HG03342 (cell line): ENCODE measurements around the gene ADCY2.

Experiments
- ATAC-seq: cut with Tn5 transposase; IDR thresholded peaks from one replicate; pipeline ENCODE4 v1.9.1; 2021; ENCODE audit warnings: mild to moderate bottlenecking, moderate library complexity; ENCODE audit not compliant: unreplicated experiment

The ADCY2 gene

DNA sequence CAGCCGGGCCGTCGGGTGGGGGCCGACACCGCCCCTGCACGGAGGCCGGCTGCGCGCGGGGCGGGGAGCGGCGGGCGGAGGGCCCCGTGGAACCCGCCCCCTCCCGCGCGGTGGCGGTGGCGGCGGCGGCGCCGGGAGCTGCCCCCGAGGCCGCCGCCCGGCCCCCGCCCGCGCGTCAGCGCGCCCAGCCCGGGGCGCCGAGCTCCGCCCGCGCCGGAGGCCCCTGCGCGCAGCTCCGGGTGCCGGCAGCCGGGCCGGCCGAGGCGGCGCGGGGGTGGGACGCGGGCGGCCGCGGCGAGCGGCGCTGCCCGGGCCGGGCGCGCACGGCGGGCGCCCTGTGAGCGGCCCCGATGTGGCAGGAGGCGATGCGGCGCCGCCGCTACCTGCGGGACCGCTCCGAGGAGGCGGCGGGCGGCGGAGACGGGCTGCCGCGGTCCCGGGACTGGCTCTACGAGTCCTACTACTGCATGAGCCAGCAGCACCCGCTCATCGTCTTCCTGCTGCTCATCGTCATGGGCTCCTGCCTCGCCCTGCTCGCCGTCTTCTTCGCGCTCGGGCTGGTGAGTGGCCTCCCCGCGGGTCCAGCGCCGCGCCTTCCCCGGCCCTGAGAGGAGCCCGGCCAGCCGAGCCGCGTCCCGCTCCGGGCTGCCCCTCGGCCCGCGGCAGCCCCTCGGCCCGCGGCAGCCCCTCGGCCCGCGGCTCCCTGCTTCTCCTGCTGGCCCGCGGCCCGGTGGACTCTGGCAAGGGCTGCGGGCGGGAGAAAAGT is at the start of gene ADCY2:
ADCY2 (plus strand) TSS at position 192 of the 766 bp plus-strand sequence; CDS start at position 351, 159 bp downstream.
- no peak for ATAC-seq

DNA sequence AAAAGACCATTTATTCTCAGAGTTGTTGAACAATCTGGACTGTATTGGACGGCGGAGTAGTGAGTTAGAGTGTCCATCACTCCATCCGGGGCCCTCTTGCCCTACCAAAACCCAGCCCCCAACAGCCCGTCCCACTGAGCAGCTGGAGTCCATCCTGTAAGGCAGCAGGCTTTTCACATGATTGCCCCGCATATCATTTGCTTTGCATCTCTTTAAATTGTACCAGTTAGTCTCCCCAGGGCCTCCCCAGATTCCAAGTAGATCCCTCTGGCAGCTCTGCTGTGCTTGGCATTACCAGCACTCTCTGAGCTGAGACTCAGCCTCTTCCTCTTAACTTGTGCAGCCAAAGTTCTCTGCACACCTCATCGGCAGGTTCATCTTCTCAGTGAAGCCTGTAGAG is 48.6 kb upstream of the ADCY2 start:
- ATAC-seq: no peak

DNA sequence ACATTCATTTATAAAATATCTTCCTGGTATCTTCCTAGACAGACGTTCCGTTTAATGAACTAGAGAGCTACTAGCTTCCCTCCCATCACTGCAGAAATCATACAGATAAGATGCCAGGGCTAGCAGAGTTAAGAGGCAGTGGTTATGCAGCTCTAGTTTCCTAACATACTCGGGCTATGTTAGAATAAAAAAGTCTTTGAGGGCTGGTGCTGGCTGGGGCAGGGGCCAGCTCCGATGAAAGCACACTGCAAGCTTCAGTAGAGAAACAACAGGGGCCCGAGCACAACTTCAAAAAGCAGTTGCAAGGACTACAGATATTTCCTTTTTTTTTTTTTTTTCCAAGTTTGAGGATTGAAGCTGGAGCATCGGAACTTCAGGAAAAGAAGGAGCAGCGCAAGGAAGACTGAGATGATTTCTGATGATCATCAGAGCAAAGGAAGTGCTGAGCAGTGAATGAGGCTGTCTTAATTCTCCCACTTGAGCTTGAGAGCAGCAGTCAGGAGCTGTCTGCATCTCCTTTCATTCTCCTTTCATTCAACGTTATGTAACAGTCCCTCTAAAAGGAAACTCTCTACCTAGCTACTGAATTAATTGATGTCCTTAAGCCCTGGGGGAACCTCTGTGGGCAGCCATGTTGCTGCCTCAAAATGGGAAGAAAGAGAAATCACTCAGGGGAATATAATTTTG is 47.6 kb upstream of the ADCY2 start:
- no peak for ATAC-seq

- no peak for ATAC-seq
Measured at GRCh38 chr5:7361593-7361992, 34.3 kb upstream of the ADCY2 start.

DNA sequence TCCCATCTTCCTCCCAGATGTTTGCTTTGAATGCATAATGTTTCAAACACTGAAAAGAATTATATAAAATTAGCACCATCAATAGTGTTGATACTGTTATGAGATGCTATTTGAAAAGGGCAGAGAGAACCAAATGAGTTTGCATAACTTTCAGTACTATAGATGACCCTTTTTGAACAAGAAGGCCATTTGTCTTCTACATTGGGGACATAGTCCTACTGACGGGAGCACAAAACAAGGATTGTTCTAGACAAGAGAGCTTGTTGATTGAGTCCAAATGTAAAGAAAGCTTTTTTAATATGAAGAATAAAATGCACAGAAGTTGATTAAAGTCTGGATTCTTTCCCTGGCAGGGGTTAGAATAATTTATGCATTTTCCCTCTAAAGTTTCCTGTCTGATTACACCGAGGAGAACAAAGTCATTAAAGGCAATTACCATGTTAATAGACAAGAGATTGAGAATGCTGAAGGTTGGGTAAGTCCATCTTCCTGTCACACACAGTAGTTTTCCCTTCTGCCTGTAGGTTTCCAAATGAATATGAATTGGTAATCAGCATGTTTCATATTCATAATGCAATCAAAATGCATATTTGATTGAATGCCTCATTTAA is 32.8 kb upstream of the ADCY2 start:
- ATAC-seq: no peak

GRCh38 chr5:7364226-7364875 is 31.6 kb upstream of the ADCY2 start:
- ATAC-seq: no peak

DNA sequence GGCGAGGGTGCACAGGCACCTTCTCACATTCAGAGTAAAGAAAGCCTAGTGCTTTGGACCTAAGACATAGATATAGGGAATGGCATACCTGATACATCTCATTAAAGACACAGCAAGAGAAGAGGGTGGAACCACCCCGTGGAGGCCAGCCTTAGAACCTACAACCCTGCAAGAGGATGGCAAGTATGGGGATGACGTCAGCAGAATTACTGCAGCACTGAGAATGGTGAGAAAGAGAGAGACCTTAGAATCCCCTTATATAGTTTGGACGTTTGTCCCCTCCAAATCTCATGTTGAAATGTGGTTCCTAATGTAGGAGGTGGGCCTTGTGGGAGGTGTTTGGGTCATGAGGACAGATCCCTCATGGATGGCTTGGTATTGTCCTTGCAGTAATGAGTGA is 28.2 kb upstream of the ADCY2 start:
- no peak for ATAC-seq

GRCh38 chr5:7372399-7372798 is 23.5 kb upstream of the ADCY2 start:
- no peak for ATAC-seq

DNA sequence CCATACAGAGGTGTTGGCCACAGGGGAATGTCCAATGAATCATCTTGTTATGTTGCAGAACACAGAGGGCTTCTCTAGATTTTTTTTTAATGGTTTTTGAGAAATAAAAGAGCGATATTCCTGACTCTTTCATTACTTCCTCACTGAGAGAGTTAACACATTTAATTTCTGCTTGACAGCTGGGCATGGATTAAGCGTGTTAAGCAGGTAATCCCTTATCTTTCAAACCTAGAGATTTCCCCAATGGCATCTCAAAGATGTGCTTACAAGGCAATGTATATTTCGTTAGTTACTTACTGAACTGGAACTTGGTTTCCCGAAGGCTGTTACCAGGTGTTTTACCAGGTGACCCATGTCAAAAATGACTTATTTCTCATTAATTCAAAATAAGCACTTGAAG is 21.8 kb upstream of the ADCY2 start:
- no peak for ATAC-seq

- no peak for ATAC-seq
Measured at GRCh38 chr5:7375457-7375856, 20.5 kb upstream of the ADCY2 start.

- no peak for ATAC-seq
Measured at GRCh38 chr5:7376871-7377270, 19.1 kb upstream of the ADCY2 start.

DNA sequence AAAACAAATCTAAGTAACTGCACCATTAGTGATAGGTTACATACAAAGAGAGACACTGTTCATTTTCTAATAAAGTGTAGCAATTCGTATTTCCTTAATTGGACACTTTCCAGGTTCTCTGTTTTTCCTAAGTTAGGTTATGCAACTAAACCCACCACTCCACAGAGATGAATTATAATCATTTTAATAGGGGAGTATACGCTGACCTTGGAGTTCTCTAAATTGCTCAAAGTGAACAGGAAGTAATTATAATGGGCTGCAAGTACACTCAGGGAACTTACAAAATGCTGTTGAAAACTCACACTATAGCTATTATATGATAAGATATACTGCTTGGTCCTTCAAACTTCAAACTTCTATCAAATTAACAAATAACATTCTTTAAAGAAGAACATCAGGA is 18.2 kb upstream of the ADCY2 start:
- no peak for ATAC-seq

- no peak for ATAC-seq
Measured at GRCh38 chr5:7382588-7382987, 13.3 kb upstream of the ADCY2 start.

- no peak for ATAC-seq
Measured at GRCh38 chr5:7385681-7386080, 10.3 kb upstream of the ADCY2 start.

DNA sequence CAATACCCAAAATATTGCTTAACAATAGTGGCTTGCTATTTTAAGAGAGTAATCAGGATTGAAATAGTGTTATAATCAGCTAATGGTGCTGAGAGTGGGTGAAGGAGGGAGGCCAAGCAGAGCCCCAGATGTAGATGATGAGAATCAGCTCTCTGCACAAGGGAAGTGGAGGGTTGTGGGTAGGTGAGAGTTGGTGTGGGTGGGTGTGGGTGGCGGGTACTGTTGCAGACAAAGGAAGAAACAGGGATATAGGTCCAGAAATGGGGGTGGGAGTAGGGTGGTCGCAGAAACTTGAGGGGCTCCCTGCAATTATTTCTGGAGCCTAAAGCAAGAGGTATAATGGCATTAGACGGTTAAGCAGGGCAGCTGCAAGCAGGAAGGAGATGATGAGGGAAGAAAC is 7.4 kb upstream of the ADCY2 start:
- no peak for ATAC-seq

GRCh38 chr5:7391215-7391614 is 4.7 kb upstream of the ADCY2 start:
- no peak for ATAC-seq

- no peak for ATAC-seq
Measured at GRCh38 chr5:7391814-7392692, 3.9 kb upstream of the ADCY2 start.

DNA sequence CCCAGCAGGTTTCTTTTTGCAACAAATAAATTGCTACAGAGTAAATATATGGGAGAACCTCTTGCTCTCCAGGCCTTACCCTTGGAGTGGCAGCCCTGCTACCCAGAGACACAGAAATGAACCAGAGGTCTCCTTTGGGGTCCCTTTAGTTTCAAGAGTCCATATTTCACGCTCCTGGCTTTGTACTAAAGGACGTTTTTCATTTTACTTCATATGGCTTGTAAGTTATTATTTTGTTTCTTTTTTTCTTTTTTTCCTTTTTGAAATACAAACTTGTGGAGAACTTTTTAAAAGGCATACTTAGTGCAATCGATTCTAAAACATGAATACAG is 3.3 kb upstream of the ADCY2 start:
- no peak for ATAC-seq

DNA sequence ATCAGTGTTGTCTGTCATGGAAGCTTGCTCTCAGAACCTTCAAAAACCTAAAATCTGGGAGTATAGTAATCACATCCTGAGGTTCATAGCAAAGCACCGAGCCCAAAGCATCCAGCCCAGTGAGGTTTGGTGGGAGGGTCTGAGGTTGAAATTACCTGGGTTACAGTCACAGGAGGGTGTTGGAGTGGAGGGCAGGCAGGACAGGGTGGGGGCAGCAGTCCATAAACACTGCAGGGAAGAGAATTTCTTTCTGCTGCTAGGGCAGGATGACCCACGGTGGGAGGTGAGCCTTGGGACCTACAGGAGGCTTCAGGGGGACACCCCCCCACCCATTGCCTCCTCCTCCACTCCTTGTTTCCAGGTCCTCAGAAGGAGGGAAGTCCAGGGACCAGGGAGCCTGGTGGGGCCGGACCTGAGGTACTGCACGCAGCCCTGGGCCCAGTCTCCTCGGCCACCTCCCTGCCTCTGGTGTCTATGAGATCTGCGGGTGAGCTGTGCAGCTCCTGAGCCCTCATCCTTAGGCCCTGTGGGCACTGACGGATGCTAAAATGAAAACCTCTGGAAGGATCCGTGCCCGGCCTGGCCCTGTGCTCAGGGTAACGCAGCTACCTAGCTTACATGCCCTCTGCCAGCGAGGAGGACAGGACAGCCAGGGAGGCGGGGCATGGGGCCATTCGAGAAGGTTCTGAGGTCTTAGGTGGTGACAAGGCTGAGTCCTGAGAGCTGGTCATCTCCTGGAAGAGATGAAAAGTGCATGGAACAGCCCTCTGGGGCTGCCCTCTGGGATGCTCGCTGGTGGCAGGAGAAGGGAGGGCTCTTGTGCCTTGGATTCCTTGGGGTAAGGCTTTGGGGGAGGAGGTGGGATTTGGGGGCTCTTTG is 1.8 kb upstream of the ADCY2 start:
- ATAC-seq: no peak

DNA sequence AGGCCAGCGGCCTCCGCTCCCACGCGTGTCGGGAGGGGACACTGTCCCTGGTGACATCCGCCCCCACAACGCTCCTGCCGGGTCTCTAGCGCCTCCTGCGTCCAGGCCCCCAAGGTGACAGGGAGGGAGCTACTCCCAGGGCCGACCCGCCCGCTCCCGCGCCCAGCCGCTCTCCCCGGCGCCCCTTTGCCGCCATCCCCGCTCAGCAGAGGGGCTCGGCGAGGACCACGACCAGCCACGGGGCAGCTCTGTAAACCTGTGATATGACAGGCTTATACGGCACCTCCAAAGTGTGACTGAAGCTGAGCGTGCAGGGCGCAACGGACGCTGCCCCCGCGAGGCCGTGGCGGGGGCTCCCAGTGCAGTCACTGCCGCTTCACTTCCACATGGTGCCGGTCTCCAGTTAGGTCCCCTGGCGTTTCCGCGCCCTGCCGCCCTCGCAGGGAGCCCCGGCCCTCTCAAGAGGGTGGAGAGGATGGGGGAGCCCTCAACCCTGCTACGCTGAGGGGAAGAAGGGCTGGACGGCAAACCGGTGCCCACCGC is 978 bp upstream of the ADCY2 start:
- ATAC-seq: no peak
